GM23248 (cell line): ENCODE results near the gene LAMTOR2. TPM values are rescaled to one million over a fixed set of nuclear protein-coding genes. Genes with fewer than 3 reads are reported as not detected.

Experiments
- DNase-seq: peaks from one replicate; pipeline ENCODE4 v3.0.0-alpha.2; 2015
- H2AFZ ChIP-seq: fragments of 200-600 bp; sonication (generic); 2 replicates; pipeline ENCODE4 v1.6.1; 2016; ENCODE audit warnings: antibody characterized with exemption
- H3F3A ChIP-seq: fragments of 200-600 bp; sonication (generic); 2 replicates; pipeline ENCODE4 v1.6.1; 2016; ENCODE audit warnings: mild to moderate bottlenecking, antibody characterized with exemption, mixed run types; ENCODE audit not compliant: insufficient read depth
- H3K27ac ChIP-seq: fragments of 200-600 bp; sonication (generic); 2 replicates; pipeline ENCODE4 v1.5.1; 2016; ENCODE audit warnings: mild to moderate bottlenecking
- H3K27me3 ChIP-seq: fragments of 200-600 bp; sonication (generic); replicated peaks from 2 replicates; pipeline ENCODE4 v1.6.1; 2016; ENCODE audit warnings: mild to moderate bottlenecking; ENCODE audit not compliant: insufficient read depth
- H3K36me3 ChIP-seq: fragments of 200-600 bp; sonication (generic); 2 replicates; pipeline ENCODE4 v1.6.1; 2016; ENCODE audit warnings: low read depth, mild to moderate bottlenecking
- H3K4me1 ChIP-seq: fragments of 200-600 bp; sonication (generic); 2 replicates; pipeline ENCODE4 v1.6.1; 2016; ENCODE audit warnings: mild to moderate bottlenecking; ENCODE audit not compliant: insufficient read depth
- H3K4me2 ChIP-seq: fragments of 200-600 bp; sonication (generic); one replicate; pipeline ENCODE4 v1.6.1; 2016; ENCODE audit warnings: mild to moderate bottlenecking; ENCODE audit not compliant: unreplicated experiment
- H3K4me3 ChIP-seq: fragments of 200-600 bp; sonication (generic); 2 replicates; pipeline ENCODE4 v1.5.1; 2016; ENCODE audit warnings: mild to moderate bottlenecking
- H3K79me2 ChIP-seq: fragments of 200-600 bp; sonication (generic); 2 replicates; pipeline ENCODE4 v1.6.1; 2016; ENCODE audit warnings: mild to moderate bottlenecking; ENCODE audit not compliant: insufficient read depth
- H3K9ac ChIP-seq: fragments of 200-600 bp; sonication (generic); 2 replicates; pipeline ENCODE4 v1.6.1; 2016; ENCODE audit warnings: mild to moderate bottlenecking
- H3K9me2 ChIP-seq: fragments of 200-600 bp; sonication (generic); 2 replicates; pipeline ENCODE4 v1.6.1; 2016; ENCODE audit warnings: mixed run types, mild to moderate bottlenecking, moderate library complexity; ENCODE audit not compliant: insufficient read depth
- H3K9me3 ChIP-seq: fragments of 200-600 bp; sonication (generic); one replicate; pipeline ENCODE4 v1.6.1; 2017; ENCODE audit warnings: low read depth
- H4K20me1 ChIP-seq: fragments of 200-600 bp; sonication (generic); 2 replicates; pipeline ENCODE4 v1.6.0; 2016; ENCODE audit not compliant: insufficient read depth
- EZH2 ChIP-seq: fragments of 200-600 bp; sonication (generic); IDR thresholded peaks from 2 replicates; pipeline ENCODE4 v1.6.1; 2018; ENCODE audit warnings: antibody characterized with exemption, mild to moderate bottlenecking; ENCODE audit not compliant: insufficient read depth, poor library complexity, severe bottlenecking
- EZH2phosphoT487 ChIP-seq: fragments of 200-600 bp; sonication (generic); IDR thresholded peaks from 2 replicates; pipeline ENCODE4 v1.6.1; 2018; ENCODE audit warnings: antibody characterized with exemption, moderate library complexity, mild to moderate bottlenecking, low read depth; ENCODE audit not compliant: insufficient read depth
- WGBS, 2 experiments: methylation state at CpG; one replicate each; pipeline ENCODE4 v1.1.6; 2015 to 2017; ENCODE audit warnings: low lambda C conversion rate in 2 of 2, low coverage in 1 of 2; ENCODE audit errors: missing lambda C conversion rate in 2 of 2; 5-methylcytosine and 5-hydroxymethylcytosine counted together
- in situ Hi-C: fragments of 300-500 bp; cut with MboI; formaldehyde crosslinking; loops from 2 replicates; pipeline ENCODE4 v1.15.0; 2020
- polyA plus RNA-seq: library from polyadenylated mRNA; unstranded; fragments of >200 nt; fragmentation: Nextera tagmentation; extraction: Ambion mirVana; gene quantifications from 2 replicates; pipeline ENCODE4 v1.2.1, GENCODE V29; 2016
- total RNA-seq: library from RNA; depleted of rRNA; stranded (reverse); fragments of >200 nt; shearing (Covaris generic); gene quantifications from 2 replicates; pipeline ENCODE4 v1.2.3, GENCODE V29; 2014

LAMTOR2 gene
- total and polyA plus RNA-seq, 2 experiments from 2014 or later: 41.3 to 143 TPM

DNA sequence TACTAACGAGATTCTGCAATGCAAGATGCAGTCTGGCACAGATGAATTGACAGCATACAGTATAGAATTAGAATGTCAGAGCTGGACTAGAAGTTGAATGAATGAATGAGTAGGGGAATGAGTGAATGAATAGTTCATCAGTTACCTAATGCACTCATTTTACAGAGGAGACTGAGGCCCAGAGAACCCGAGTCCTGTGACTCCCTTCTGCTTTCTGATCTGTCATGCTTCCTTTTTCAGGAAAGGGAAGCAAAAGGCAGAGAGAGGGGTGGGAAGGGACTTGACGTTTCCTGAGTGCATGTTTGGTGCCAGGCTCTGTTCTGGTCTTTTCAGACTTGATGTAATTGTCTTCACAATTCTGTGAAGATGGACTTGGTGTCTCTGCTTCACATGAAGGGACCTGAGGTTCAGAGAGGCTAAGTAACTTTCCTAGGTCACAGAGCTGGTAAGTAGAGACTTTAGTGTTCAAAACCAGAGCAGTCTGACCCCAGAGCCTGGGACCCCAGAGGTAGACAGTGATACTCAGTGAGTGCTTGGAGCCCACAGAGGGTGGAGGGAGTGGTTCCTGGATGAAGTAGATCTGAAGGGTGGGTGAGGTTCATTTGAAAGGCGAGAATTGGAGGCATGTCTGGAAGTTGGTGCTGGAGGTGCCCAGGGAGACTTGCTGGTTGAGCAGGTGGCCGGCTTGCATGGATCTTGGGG is 35.7 kb downstream of the LAMTOR2 start:
- in situ Hi-C loops: loop anchor here (10.0 kb wide), 1 partner anchor 135 kb away; no protein-coding TSS in a partner anchor
- Histone ChIP-seq H3K4me2 (no peak overlapping the region), H4K20me1 (no peaks in the 10 kb centered on the region), H3K27ac (no peak overlapping the region), H3K9me3 (no peaks in the 10 kb centered on the region), H3K9me2 (no peaks in the 10 kb centered on the region), H3K9ac (no peak overlapping the region), H3K79me2 (peaks cover 5% of the 10 kb centered on the region; the same call in 1 of the 2 replicates), H2AFZ (no peak overlapping the region), H3K4me3 (no peak overlapping the region), H3K4me1 (no peaks in the 10 kb centered on the region), H3F3A (no peaks in the 10 kb centered on the region), H3K36me3 (no peaks in the 10 kb centered on the region), H3K27me3 (no peaks in the 10 kb centered on the region)
- no peak for DNase-seq
- 39 to 40% methylated on average over 5 of the region's 5 CpGs for WGBS, 2 experiments
- TF ChIP-seq EZH2phosphoT487 (no peak), EZH2 (no peak)

- Histone ChIP-seq H2AFZ (no peak overlapping the region), H3K27me3 (no peaks in the 10 kb centered on the region), H3K9ac (no peak overlapping the region), H3F3A (0 out of 2 replicates have a peak, but pooled peaks cover under 1% of the 10 kb centered on the region), H3K9me3 (no peaks in the 10 kb centered on the region), H3K4me2 (no peak overlapping the region), H3K36me3 (no peaks in the 10 kb centered on the region), H3K9me2 (no peaks in the 10 kb centered on the region), H3K79me2 (peaks cover 8% of the 10 kb centered on the region; the same call in 1 of the 2 replicates), H3K27ac (no peak overlapping the region), H3K4me1 (no peaks in the 10 kb centered on the region), H3K4me3 (no peak overlapping the region), H4K20me1 (no peaks in the 10 kb centered on the region)
- peak; percentile 84 for DNase-seq
- no peak for TF ChIP-seq EZH2phosphoT487
- TF ChIP-seq EZH2: no peak
- WGBS, 2 experiments: 40 to 42% methylated on average over 14 of the region's 14 CpGs
- in situ Hi-C loops: loop anchor here (10.0 kb wide), 1 partner anchor 134 kb away; no protein-coding TSS in a partner anchor
These were observed 36.2 kb downstream of the LAMTOR2 start for GRCh38 chr1:156090840-156091188.

GRCh38 chr1:156091610-156092009 is 37.0 kb downstream of the LAMTOR2 start:
- H3K27me3 ChIP-seq: no peaks in the 10 kb centered on the region
- no peaks in the 10 kb centered on the region for H3K36me3 ChIP-seq
- in situ Hi-C loops: loop anchor here (10.0 kb wide), 1 partner anchor 133 kb away; no protein-coding TSS in a partner anchor
- H4K20me1 ChIP-seq: no peaks in the 10 kb centered on the region
- H3K4me2 ChIP-seq: no peak overlapping the region
- no peak overlapping the region for H2AFZ ChIP-seq
- no peak overlapping the region for H3K9ac ChIP-seq
- peaks cover 6% of the 10 kb centered on the region; the same call in 1 of the 2 replicates for H3K4me1 ChIP-seq
- H3K4me3 ChIP-seq: no peak overlapping the region
- no peaks in the 10 kb centered on the region for H3K9me2 ChIP-seq
- WGBS, 2 experiments: 60 to 76% methylated on average over 2 of the region's 2 CpGs
- H3K27ac ChIP-seq: no peak overlapping the region
- no peak for TF ChIP-seq EZH2
- no peak for TF ChIP-seq EZH2phosphoT487
- H3K9me3 ChIP-seq: no peaks in the 10 kb centered on the region
- H3F3A ChIP-seq: peaks cover 7% of the 10 kb centered on the region; the same call in 1 of the 2 replicates
- DNase-seq: no peak
- H3K79me2 ChIP-seq: peaks cover 8% of the 10 kb centered on the region; the same call in 1 of the 2 replicates

- H3K9me3 ChIP-seq: no peaks in the 10 kb centered on the region
- H3K27ac ChIP-seq: peak overlapping the region; percentile 82
- peaks cover 7% of the 10 kb centered on the region; the same call in 1 of the 2 replicates for H3F3A ChIP-seq
- in situ Hi-C loops: loop anchor here (5.0 to 10.0 kb wide), 2 partner anchors 36 to 129 kb away; no protein-coding TSS in a partner anchor
- WGBS, 2 experiments: 78 to 94% methylated on average over 3 of the region's 3 CpGs
- no peak overlapping the region for H3K4me2 ChIP-seq
- H3K36me3 ChIP-seq: no peaks in the 10 kb centered on the region
- H3K79me2 ChIP-seq: peaks cover 14% of the 10 kb centered on the region; the same call in 1 of the 2 replicates
- H3K9me2 ChIP-seq: no peaks in the 10 kb centered on the region
- DNase-seq: peak; percentile 34
- no peak for TF ChIP-seq EZH2phosphoT487
- TF ChIP-seq EZH2: no peak
- no peaks in the 10 kb centered on the region for H4K20me1 ChIP-seq
- H3K9ac ChIP-seq: peak overlapping the region; percentile 81; the same call in 1 of the 2 replicates
- H3K4me3 ChIP-seq: no peak overlapping the region
- H2AFZ ChIP-seq: no peak overlapping the region
- peaks cover 13% of the 10 kb centered on the region for H3K4me1 ChIP-seq
- H3K27me3 ChIP-seq: no peaks in the 10 kb centered on the region
These were observed 41.4 kb downstream of the LAMTOR2 start for GRCh38 chr1:156095906-156096508.
